HL-60 (cell line): ENCODE measurements around the gene IGF2BP3.

Experiments
- DNase-seq, 2 experiments: peaks; one replicate each; pipeline ENCODE4 v3.0.0-alpha.2; 2010 to 2020; ENCODE audit warnings: low read depth in 1 of 2, low spot score in 1 of 2
- H3K27ac ChIP-seq: fragments of 250-450 bp; sonication (Bioruptor Pico); replicated peaks from 2 replicates; pipeline ENCODE4 v1.5.1; 2020; ENCODE audit warnings: mild to moderate bottlenecking, moderate library complexity
- H3K27me3 ChIP-seq: fragments of 250-450 bp; sonication (Bioruptor Pico); 2 replicates; pipeline ENCODE4 v1.5.1; 2021; ENCODE audit warnings: mild to moderate bottlenecking, moderate library complexity; ENCODE audit not compliant: insufficient read depth, poor library complexity, severe bottlenecking
- H3K4me3 ChIP-seq: replicated peaks from 2 replicates; pipeline ENCODE4 v1.5.1; 2011; ENCODE audit warnings: mild to moderate bottlenecking, control low read depth, low read length; ENCODE audit not compliant: insufficient read depth
- GABPA ChIP-seq: IDR thresholded peaks from 2 replicates; pipeline ENCODE4 v1.6.1; 2012; ENCODE audit warnings: low read depth
- POLR2AphosphoS5 ChIP-seq: IDR thresholded peaks from 2 replicates; pipeline ENCODE4 v1.6.1; 2012; ENCODE audit warnings: low read depth
- SPI1 ChIP-seq: IDR thresholded peaks from 2 replicates; pipeline ENCODE4 v1.6.1; 2012; ENCODE audit warnings: low read depth, mild to moderate bottlenecking, borderline replicate concordance
- TF ChIP-seq, protein P1 (sequence below): IDR thresholded peaks from 2 replicates; pipeline ENCODE4 v1.6.1; 2012; ENCODE audit warnings: low read depth; ENCODE audit not compliant: insufficient replicate concordance
- TF ChIP-seq, protein P2 (sequence below): IDR thresholded peaks from one replicate; pipeline ENCODE4 v1.5.1; 2011; ENCODE audit warnings: low read length, control low read depth, inconsistent platforms; ENCODE audit not compliant: insufficient read depth

The IGF2BP3 gene

DNA sequence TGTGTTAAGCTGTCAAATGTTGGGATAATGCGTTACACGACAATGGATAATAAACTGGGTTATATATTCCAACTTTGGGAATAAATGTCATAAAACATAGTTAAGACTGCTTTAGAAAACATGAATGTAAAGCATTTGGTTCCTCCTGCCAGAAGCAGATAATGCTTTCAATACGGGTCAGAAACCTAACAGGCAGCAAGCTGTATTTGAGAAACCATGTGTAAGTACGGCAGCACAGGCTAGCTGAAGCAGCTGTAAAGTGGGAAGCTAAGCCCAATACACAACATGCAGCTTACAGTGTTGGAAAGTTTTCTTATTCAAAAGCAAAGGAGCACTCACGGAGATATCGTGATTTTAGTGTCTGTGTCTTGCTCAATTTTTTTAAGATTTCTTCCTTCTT is 124.7 kb downstream of the IGF2BP3 start:
- Histone ChIP-seq H3K4me3 (no peak overlapping the region), H3K27me3 (no peaks in the 10 kb centered on the region), H3K27ac (no peak overlapping the region)
- TF ChIP-seq, protein P1, sequence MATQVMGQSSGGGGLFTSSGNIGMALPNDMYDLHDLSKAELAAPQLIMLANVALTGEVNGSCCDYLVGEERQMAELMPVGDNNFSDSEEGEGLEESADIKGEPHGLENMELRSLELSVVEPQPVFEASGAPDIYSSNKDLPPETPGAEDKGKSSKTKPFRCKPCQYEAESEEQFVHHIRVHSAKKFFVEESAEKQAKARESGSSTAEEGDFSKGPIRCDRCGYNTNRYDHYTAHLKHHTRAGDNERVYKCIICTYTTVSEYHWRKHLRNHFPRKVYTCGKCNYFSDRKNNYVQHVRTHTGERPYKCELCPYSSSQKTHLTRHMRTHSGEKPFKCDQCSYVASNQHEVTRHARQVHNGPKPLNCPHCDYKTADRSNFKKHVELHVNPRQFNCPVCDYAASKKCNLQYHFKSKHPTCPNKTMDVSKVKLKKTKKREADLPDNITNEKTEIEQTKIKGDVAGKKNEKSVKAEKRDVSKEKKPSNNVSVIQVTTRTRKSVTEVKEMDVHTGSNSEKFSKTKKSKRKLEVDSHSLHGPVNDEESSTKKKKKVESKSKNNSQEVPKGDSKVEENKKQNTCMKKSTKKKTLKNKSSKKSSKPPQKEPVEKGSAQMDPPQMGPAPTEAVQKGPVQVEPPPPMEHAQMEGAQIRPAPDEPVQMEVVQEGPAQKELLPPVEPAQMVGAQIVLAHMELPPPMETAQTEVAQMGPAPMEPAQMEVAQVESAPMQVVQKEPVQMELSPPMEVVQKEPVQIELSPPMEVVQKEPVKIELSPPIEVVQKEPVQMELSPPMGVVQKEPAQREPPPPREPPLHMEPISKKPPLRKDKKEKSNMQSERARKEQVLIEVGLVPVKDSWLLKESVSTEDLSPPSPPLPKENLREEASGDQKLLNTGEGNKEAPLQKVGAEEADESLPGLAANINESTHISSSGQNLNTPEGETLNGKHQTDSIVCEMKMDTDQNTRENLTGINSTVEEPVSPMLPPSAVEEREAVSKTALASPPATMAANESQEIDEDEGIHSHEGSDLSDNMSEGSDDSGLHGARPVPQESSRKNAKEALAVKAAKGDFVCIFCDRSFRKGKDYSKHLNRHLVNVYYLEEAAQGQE: no peak
- TF ChIP-seq POLR2AphosphoS5 (no peak), GABPA (no peak), SPI1 (no peak)
- TF ChIP-seq, protein P2, sequence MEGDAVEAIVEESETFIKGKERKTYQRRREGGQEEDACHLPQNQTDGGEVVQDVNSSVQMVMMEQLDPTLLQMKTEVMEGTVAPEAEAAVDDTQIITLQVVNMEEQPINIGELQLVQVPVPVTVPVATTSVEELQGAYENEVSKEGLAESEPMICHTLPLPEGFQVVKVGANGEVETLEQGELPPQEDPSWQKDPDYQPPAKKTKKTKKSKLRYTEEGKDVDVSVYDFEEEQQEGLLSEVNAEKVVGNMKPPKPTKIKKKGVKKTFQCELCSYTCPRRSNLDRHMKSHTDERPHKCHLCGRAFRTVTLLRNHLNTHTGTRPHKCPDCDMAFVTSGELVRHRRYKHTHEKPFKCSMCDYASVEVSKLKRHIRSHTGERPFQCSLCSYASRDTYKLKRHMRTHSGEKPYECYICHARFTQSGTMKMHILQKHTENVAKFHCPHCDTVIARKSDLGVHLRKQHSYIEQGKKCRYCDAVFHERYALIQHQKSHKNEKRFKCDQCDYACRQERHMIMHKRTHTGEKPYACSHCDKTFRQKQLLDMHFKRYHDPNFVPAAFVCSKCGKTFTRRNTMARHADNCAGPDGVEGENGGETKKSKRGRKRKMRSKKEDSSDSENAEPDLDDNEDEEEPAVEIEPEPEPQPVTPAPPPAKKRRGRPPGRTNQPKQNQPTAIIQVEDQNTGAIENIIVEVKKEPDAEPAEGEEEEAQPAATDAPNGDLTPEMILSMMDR: no peak
- no peak for DNase-seq

DNA sequence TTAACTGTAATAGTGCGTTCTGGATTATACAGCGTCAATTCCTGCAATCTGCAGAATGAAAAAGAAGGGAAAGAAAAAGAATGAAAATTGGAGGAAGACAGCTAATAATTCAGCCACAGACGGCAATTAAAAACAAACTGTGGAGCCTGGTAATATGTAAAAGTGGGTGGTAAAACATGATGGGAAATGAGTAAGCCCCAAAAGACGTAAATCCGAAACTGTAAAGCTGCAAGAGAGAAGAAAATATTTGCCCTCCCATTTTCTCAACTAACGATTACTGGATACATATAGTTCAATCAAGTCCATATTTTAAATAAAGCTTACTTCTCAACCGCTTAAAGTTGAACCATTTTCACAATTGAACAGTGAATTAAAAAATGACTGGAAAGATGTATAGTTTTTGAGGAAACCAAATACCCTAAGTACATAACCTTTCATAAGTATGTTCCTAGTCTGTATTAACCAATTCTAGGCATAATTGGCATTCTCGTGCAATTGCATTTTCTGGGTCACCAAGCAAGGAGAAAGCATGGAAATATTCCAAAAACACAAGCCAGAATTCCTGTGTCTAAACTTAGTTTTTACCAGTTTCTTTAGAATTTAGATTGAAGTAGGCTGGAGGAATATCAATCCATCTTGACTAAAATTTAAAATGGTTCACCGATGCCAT is 126.3 kb downstream of the IGF2BP3 start:
- TF ChIP-seq SPI1 (no peak), POLR2AphosphoS5 (no peak)
- TF ChIP-seq, protein P1: no peak
- TF ChIP-seq, protein P2: no peak
- Histone ChIP-seq H3K27ac (no peak overlapping the region), H3K4me3 (no peak overlapping the region), H3K27me3 (no peaks in the 10 kb centered on the region)
- DNase-seq: no peak

DNA sequence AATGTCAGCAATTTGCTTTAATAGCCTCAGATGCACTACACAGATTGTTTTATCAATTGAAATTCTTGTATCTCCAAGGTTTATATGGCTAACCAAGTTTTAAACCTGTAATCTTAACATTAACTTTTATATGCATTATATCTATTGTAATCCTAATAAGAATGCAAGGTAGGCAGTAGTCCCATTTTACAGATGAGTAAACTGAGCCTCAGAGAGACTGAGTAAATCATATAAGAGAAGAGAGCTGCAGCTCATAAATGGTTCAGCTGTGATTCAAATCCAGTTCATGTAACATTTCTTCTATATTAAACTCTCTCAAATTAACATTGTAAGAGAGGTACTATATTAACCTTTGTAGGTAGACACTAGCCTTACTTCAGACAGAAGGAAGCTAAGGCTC is 127.2 kb downstream of the IGF2BP3 start:
- no peaks in the 10 kb centered on the region for H3K27me3 ChIP-seq
- no peak overlapping the region for H3K27ac ChIP-seq
- TF ChIP-seq GABPA (no peak), POLR2AphosphoS5 (no peak), SPI1 (no peak)
- TF ChIP-seq, protein P2: no peak
- TF ChIP-seq, protein P1: no peak
- no peak for DNase-seq
- H3K4me3 ChIP-seq: no peak overlapping the region
